Measurements from ENCODE around the gene MON2.
"Not testable (repeated sequence)": the region's sequence is repeated elsewhere in the genome, so short reads cannot be mapped to it uniquely, and the experiment has no call there.

The MON2 gene

GRCh38 chr12:62438098-62438692 is 28.4 kb upstream of the MON2 start:
- peak; percentile 58 for TF ChIP-seq CTCF (IDR thresholded peaks at IDR 0.05; ENCODE audit: low read depth, low read length)
- no peak overlapping the region for H3K4me3 ChIP-seq (replicated peaks in 1 of 2; ENCODE audit: low read depth in 2 of 2, low read length in 2 of 2)
- peak; percentile 71 to 75 for DNase-seq (ENCODE audit: low read depth in 2 of 2)

GRCh38 chr12:62446754-62447452 is 19.7 kb upstream of the MON2 start:
- DNase-seq (ENCODE audit: low read depth in 2 of 2) = no peak
- TF ChIP-seq CTCF (IDR thresholded peaks at IDR 0.05; ENCODE audit: low read depth, low read length) = no peak
- H3K4me3 ChIP-seq (replicated peaks in 1 of 2; ENCODE audit: low read depth in 2 of 2, low read length in 2 of 2) = no peak overlapping the region

GRCh38 chr12:62448436-62448835 is 18.2 kb upstream of the MON2 start:
- no peak for TF ChIP-seq CTCF (IDR thresholded peaks at IDR 0.05; ENCODE audit: low read depth, low read length)
- H3K4me3 ChIP-seq (replicated peaks in 1 of 2; ENCODE audit: low read depth in 2 of 2, low read length in 2 of 2) = no peak overlapping the region
- no peak for DNase-seq (ENCODE audit: low read depth in 2 of 2)

- H3K4me3 ChIP-seq (replicated peaks in 1 of 2; ENCODE audit: low read depth in 2 of 2, low read length in 2 of 2); DNase-seq (ENCODE audit: low read depth in 2 of 2): not testable (repeated sequence)
Measured at GRCh38 chr12:62455429-62455828, 11.2 kb upstream of the MON2 start.

GRCh38 chr12:62458626-62459025 is 8.0 kb upstream of the MON2 start:
- no peak for TF ChIP-seq CTCF (IDR thresholded peaks at IDR 0.05; ENCODE audit: low read depth, low read length)
- no peak for DNase-seq (ENCODE audit: low read depth in 2 of 2)
- H3K4me3 ChIP-seq (replicated peaks in 1 of 2; ENCODE audit: low read depth in 2 of 2, low read length in 2 of 2) = no peak overlapping the region

GRCh38 chr12:62459976-62460375 is 6.7 kb upstream of the MON2 start:
- TF ChIP-seq CTCF (IDR thresholded peaks at IDR 0.05; ENCODE audit: low read depth, low read length) = no peak
- no peak overlapping the region for H3K4me3 ChIP-seq (replicated peaks in 1 of 2; ENCODE audit: low read depth in 2 of 2, low read length in 2 of 2)
- DNase-seq (ENCODE audit: low read depth in 2 of 2) = no peak

- not testable (repeated sequence) for H3K4me3 ChIP-seq (replicated peaks in 1 of 2; ENCODE audit: low read depth in 2 of 2, low read length in 2 of 2); DNase-seq (ENCODE audit: low read depth in 2 of 2)
Measured at GRCh38 chr12:62461171-62461837, 5.3 kb upstream of the MON2 start.

- not testable (repeated sequence) for H3K4me3 ChIP-seq (replicated peaks in 1 of 2; ENCODE audit: low read depth in 2 of 2, low read length in 2 of 2); DNase-seq (ENCODE audit: low read depth in 2 of 2)
Measured at GRCh38 chr12:62463252-62463651, 3.4 kb upstream of the MON2 start.
